Astrocyte (in vitro differentiated cells and primary cell): ENCODE data around the gene ETHE1.

Experiments
- EZH2 ChIP-seq: IDR thresholded peaks from 2 replicates; pipeline ENCODE4 v1.6.1; 2012; ENCODE audit warnings: mild to moderate bottlenecking, low read length, inconsistent platforms; ENCODE audit not compliant: insufficient read depth
- TF ChIP-seq, protein P1 (sequence below): IDR thresholded peaks from 2 replicates; pipeline ENCODE4 v1.5.1; 2011; ENCODE audit warnings: low read depth, mild to moderate bottlenecking, inconsistent platforms, low read length, moderate library complexity; ENCODE audit not compliant: insufficient read depth

DNA sequence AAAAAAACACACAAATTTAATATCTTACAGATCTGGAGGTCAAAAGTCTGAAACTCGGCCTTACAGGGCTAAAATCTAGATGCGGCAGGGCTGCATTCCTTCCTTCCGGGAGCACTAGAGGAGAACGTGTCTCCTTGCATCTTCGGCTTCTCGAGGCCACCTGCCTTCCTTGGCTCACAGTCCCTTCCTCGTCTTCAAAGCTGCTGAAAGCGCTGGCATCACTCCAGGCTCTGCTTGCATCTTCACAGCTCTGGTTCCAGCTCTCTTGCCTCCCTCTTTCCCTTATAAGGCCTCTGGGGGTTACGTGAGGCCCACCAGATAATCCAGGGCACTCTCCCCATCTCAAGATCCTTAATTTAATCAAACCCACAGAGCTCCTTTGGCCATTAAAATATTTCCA lies 37.8 kb upstream of the ETHE1 start:
- TF ChIP-seq, protein P1, sequence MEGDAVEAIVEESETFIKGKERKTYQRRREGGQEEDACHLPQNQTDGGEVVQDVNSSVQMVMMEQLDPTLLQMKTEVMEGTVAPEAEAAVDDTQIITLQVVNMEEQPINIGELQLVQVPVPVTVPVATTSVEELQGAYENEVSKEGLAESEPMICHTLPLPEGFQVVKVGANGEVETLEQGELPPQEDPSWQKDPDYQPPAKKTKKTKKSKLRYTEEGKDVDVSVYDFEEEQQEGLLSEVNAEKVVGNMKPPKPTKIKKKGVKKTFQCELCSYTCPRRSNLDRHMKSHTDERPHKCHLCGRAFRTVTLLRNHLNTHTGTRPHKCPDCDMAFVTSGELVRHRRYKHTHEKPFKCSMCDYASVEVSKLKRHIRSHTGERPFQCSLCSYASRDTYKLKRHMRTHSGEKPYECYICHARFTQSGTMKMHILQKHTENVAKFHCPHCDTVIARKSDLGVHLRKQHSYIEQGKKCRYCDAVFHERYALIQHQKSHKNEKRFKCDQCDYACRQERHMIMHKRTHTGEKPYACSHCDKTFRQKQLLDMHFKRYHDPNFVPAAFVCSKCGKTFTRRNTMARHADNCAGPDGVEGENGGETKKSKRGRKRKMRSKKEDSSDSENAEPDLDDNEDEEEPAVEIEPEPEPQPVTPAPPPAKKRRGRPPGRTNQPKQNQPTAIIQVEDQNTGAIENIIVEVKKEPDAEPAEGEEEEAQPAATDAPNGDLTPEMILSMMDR = no peak
- TF ChIP-seq EZH2 = no peak
